BJ (cell line): ENCODE measurements around the gene TMTC1. TPM values are rescaled to one million over a fixed set of nuclear protein-coding genes. Genes with fewer than 3 reads are reported as not detected.

Experiments
- CTCF ChIA-PET: fragments of 350-600 bp; formaldehyde crosslinking; extraction: SDS; loops from one replicate; lab custom pipeline; 2021; ENCODE audit warnings: antibody characterized with exemption, inconsistent platforms; lab: Yijun Ruan, JAX
- POLR2A ChIA-PET: fragments of 300-600 bp; sonication (Branson Sonifier 250); formaldehyde crosslinking; extraction: SDS; loops from one replicate; lab custom pipeline; 2021; ENCODE audit warnings: antibody characterized with exemption; lab: Charles Lee
- DNase-seq: peaks from one replicate; pipeline ENCODE4 v3.0.0-alpha.2; 2011; ENCODE audit warnings: low read depth
- H3K27me3 ChIP-seq: 2 replicates; pipeline ENCODE4 v1.6.0; 2011; ENCODE audit warnings: low read length; ENCODE audit not compliant: control insufficient read depth, insufficient read depth
- H3K36me3 ChIP-seq: 2 replicates; pipeline ENCODE4 v1.5.1; 2011; ENCODE audit warnings: low read length; ENCODE audit not compliant: control insufficient read depth, insufficient read depth
- H3K4me3 ChIP-seq: 2 replicates; pipeline ENCODE4 v1.5.1; 2011; ENCODE audit warnings: low read depth, mild to moderate bottlenecking, control low read depth, low read length
- polyA plus RNA-seq: library from polyadenylated mRNA; depleted of rRNA; stranded (reverse); fragments of >200 nt; gene quantifications from 2 replicates; pipeline ENCODE4 v1.2.3, GENCODE V29; 2011
- TF ChIP-seq, protein P1 (sequence below): IDR thresholded peaks from 2 replicates; pipeline ENCODE4 v1.5.1; 2011; ENCODE audit warnings: low read depth, mild to moderate bottlenecking, control low read depth, inconsistent platforms, low read length, moderate library complexity; ENCODE audit not compliant: insufficient read depth

TMTC1 gene
- polyA plus RNA-seq, 1 experiment = 21.8 TPM

- CTCF ChIA-PET = no interaction called here
- no peak overlapping the region for H3K4me3 ChIP-seq
Measured at GRCh38 chr12:29781188-29781587, 2.6 kb downstream of the TMTC1 start.

GRCh38 chr12:29780084-29780483 lies 3.7 kb downstream of the TMTC1 start:
- Histone ChIP-seq H3K36me3 (no peaks in the 10 kb centered on the region), H3K27me3 (peaks cover 8% of the 10 kb centered on the region), H3K4me3 (no peak overlapping the region)
- POLR2A ChIA-PET = no interaction called here
- CTCF ChIA-PET = interaction anchor here (0.9 kb wide), 1 partner anchor 15 kb away, joined by 3 read pairs; no protein-coding TSS in a partner anchor
- TF ChIP-seq, protein P1, sequence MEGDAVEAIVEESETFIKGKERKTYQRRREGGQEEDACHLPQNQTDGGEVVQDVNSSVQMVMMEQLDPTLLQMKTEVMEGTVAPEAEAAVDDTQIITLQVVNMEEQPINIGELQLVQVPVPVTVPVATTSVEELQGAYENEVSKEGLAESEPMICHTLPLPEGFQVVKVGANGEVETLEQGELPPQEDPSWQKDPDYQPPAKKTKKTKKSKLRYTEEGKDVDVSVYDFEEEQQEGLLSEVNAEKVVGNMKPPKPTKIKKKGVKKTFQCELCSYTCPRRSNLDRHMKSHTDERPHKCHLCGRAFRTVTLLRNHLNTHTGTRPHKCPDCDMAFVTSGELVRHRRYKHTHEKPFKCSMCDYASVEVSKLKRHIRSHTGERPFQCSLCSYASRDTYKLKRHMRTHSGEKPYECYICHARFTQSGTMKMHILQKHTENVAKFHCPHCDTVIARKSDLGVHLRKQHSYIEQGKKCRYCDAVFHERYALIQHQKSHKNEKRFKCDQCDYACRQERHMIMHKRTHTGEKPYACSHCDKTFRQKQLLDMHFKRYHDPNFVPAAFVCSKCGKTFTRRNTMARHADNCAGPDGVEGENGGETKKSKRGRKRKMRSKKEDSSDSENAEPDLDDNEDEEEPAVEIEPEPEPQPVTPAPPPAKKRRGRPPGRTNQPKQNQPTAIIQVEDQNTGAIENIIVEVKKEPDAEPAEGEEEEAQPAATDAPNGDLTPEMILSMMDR = no peak
- no peak for DNase-seq

More at GRCh38 chr12:29781188-29781587, 2.6 kb downstream of the TMTC1 start:
- DNase-seq = no peak
- POLR2A ChIA-PET = no interaction called here
- TF ChIP-seq, protein P1 = no peak
- Histone ChIP-seq H3K27me3 (peaks cover 8% of the 10 kb centered on the region), H3K36me3 (no peaks in the 10 kb centered on the region)

DNA sequence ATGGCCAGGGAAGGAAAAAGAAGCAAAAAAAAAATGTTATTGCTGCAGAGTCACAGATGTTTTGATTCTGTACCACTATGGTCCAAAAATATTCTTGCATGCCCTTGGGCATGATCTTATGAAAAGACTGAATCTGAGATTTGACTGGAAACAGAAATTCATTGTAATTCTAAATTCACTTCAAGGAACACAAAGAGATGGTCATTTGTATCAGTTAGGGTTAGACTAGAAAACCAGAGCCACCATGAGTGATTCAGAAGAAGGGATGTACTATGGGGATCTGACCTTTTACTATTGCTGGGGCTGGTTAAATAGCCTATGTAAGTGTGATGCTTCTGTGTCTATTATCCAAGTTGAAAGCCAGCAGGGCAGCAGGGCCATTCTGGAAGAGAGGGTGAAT lies 5.2 kb downstream of the TMTC1 start:
- H3K4me3 ChIP-seq = no peak overlapping the region
- DNase-seq = no peak
- H3K36me3 ChIP-seq = no peaks in the 10 kb centered on the region
- TF ChIP-seq, protein P1 = no peak
- H3K27me3 ChIP-seq = peaks cover 8% of the 10 kb centered on the region
- POLR2A ChIA-PET = no interaction called here
- CTCF ChIA-PET = no interaction called here

DNA sequence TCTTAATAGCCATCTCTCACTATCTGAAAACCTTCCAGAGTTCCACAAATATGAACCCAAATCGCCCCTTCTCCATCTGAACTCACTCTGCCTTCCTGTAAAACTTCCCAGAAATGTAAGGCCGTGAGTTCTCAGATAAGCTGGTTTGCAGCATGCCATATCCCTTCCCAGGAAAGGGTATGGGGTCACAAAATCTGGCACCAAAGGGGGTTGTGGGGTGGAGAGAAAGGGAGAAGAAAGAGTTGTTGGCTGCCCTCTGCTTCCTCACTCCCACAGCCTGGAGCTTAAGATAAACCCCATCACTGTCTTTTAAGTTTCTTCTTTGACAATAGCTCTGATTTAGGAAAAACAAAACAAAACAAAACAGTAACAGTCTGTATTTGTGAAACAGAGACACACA lies 10.7 kb downstream of the TMTC1 start:
- no peak for DNase-seq
- TF ChIP-seq, protein P1 = no peak
- POLR2A ChIA-PET = no interaction called here
- CTCF ChIA-PET = no interaction called here
- no peaks in the 10 kb centered on the region; the same call in 1 of the 2 replicates for H3K27me3 ChIP-seq
- H3K36me3 ChIP-seq = no peaks in the 10 kb centered on the region
- no peak overlapping the region for H3K4me3 ChIP-seq

- ChIA-PET CTCF (no interaction called here), POLR2A (no interaction called here)
- no peak overlapping the region for H3K4me3 ChIP-seq
- H3K27me3 ChIP-seq = no peaks in the 10 kb centered on the region; the same call in 1 of the 2 replicates
- TF ChIP-seq, protein P1 = no peak
- no peaks in the 10 kb centered on the region for H3K36me3 ChIP-seq
- DNase-seq = no peak
Measured at GRCh38 chr12:29771786-29772185, 12.0 kb downstream of the TMTC1 start.
